ENCODE measurements around the gene ATP6V0A1. TPM values are rescaled to one million over a fixed set of nuclear protein-coding genes. Genes with fewer than 3 reads are reported as not detected.

Gene ATP6V0A1
- total RNA-seq, 5 donors from 2014 or later (not counting 1 experiment from before 2014, with no cell fraction given), result 11.1 to 18.0 (median 14.9) TPM

- WGBS (ENCODE audit: insufficient coverage), result 0% methylated on average over 1 of the region's 5 CpGs
- no peaks in the 10 kb centered on the region for H3K9me3 Mint-ChIP-seq
- peak overlapping the region; percentile 7 to 95 (median 65) for H3K4me3 Mint-ChIP-seq
- H3K27me3 Mint-ChIP-seq, result peaks cover 0 to 5% of the 10 kb centered on the region in 2 donors
- H3K27ac Mint-ChIP-seq, result peak overlapping the region; percentile 23 to 70
- DNase-seq (peak in 10 of 35 experiments; percentile 4 to 74 (median 10)), ATAC-seq (replicated peaks in 1 of 4) (peak in 3 of 4 experiments; percentile 33 to 49 (median 40))
- H3K36me3 Mint-ChIP-seq, result peaks cover 3% of the 10 kb centered on the region
- CTCF ChIA-PET, result interaction anchor here in 1 of 2 donors (0.8 kb wide), 1 partner anchor 15 kb away, joined by 5 read pairs; no protein-coding TSS in a partner anchor
- Histone ChIP-seq H3K36me3 (ENCODE audit: control insufficient read depth in 2 of 2, extremely low read depth in 1 of 2, insufficient read depth in 1 of 2, low read length in 1 of 2) (no peaks in the 10 kb centered on the region), H3K4me3 (ENCODE audit: control insufficient read depth in 1 of 2, extremely low read depth in 1 of 2, low read length in 1 of 2) (peak overlapping the region in 1 of 2 donors; percentile 0), H3K9me3 (no peaks in the 10 kb centered on the region), H3K27ac (ENCODE audit: low read length) (peak overlapping the region; percentile 17), H3K27me3 (replicated peaks in 1 of 2; ENCODE audit: control insufficient read depth in 2 of 2, extremely low read depth in 1 of 2, insufficient read depth in 2 of 2, low read length in 1 of 2) (peaks cover 0 to 2% of the 10 kb centered on the region in 2 experiments), H3K4me1 (ENCODE audit: control insufficient read depth in 1 of 2, extremely low read depth in 1 of 2, insufficient read depth in 2 of 2, low read length in 2 of 2) (peaks cover 25 to 39% of the 10 kb centered on the region in 2 experiments)
- H3K4me1 Mint-ChIP-seq, result peaks cover 41 to 57% (median 47%) of the 10 kb centered on the region in 3 donors
- POLR2A ChIA-PET, result no interaction called here
Measured at GRCh38 chr17:42456223-42457106, 2.2 kb upstream of the ATP6V0A1 start.

GRCh38 chr17:42457107-42457792 is 1.4 kb upstream of the ATP6V0A1 start:
- no peak overlapping the region for H3K4me3 ChIP-seq (ENCODE audit: control insufficient read depth in 1 of 2, extremely low read depth in 1 of 2, low read length in 1 of 2)
- H3K27ac ChIP-seq (ENCODE audit: low read length), result peak overlapping the region; percentile 17
- no peaks in the 10 kb centered on the region for H3K27me3 ChIP-seq (replicated peaks in 1 of 2; ENCODE audit: control insufficient read depth in 2 of 2, extremely low read depth in 1 of 2, insufficient read depth in 2 of 2, low read length in 1 of 2)
- H3K27me3 Mint-ChIP-seq, result peaks cover 0 to 5% of the 10 kb centered on the region in 2 donors
- peaks cover 41 to 57% (median 47%) of the 10 kb centered on the region in 3 donors for H3K4me1 Mint-ChIP-seq
- no peaks in the 10 kb centered on the region for H3K9me3 ChIP-seq
- no CpG with 5 or more reads among the region's 6 CpGs for WGBS (ENCODE audit: insufficient coverage)
- H3K4me3 Mint-ChIP-seq, result peak overlapping the region; percentile 61 to 95 (median 75)
- no peaks in the 10 kb centered on the region for H3K36me3 ChIP-seq (ENCODE audit: control insufficient read depth in 2 of 2, extremely low read depth in 1 of 2, insufficient read depth in 1 of 2, low read length in 1 of 2)
- no peak for ATAC-seq (replicated peaks in 1 of 4)
- ChIA-PET POLR2A (no interaction called here), CTCF (interaction anchor here (0.6 to 0.8 kb wide), 4 partner anchors 16 to 70 kb away, joined by 3 to 5 read pairs (median 3); no protein-coding TSS in a partner anchor)
- H3K27ac Mint-ChIP-seq, result peak overlapping the region; percentile 23 to 81
- H3K36me3 Mint-ChIP-seq, result peaks cover 3% of the 10 kb centered on the region
- no peaks in the 10 kb centered on the region for H3K9me3 Mint-ChIP-seq
- no peak for DNase-seq
- H3K4me1 ChIP-seq (ENCODE audit: control insufficient read depth in 1 of 2, extremely low read depth in 1 of 2, insufficient read depth in 2 of 2, low read length in 2 of 2), result peaks cover 25 to 39% of the 10 kb centered on the region in 2 experiments

GRCh38 chr17:42459256-42459800 is 650 bp downstream of the ATP6V0A1 start:
- Mint-ChIP-seq H3K27ac (peak overlapping the region; percentile 83 to 86), H3K36me3 (peaks cover 10% of the 10 kb centered on the region), H3K4me3 (peak overlapping the region; percentile 90 to 95 (median 91)), H3K9me3 (no peaks in the 10 kb centered on the region), H3K4me1 (peaks cover 41 to 50% (median 42%) of the 10 kb centered on the region in 3 donors), H3K27me3 (peaks cover 0 to 3% of the 10 kb centered on the region in 2 donors)
- ChIA-PET CTCF (interaction anchor here in 1 of 2 donors (1.0 kb wide), 1 partner anchor 71 kb away, joined by 3 read pairs; no protein-coding TSS in a partner anchor), POLR2A (no interaction called here)
- H3K27me3 ChIP-seq (replicated peaks in 1 of 2; ENCODE audit: control insufficient read depth in 2 of 2, extremely low read depth in 1 of 2, insufficient read depth in 2 of 2, low read length in 1 of 2), result no peaks in the 10 kb centered on the region
- DNase-seq (peak in 6 of 35 experiments; percentile 5 to 30 (median 12)), ATAC-seq (replicated peaks in 1 of 4) (peak in 2 of 4 experiments; percentile 15 to 17)
- no peaks in the 10 kb centered on the region for H3K36me3 ChIP-seq (ENCODE audit: control insufficient read depth in 2 of 2, extremely low read depth in 1 of 2, insufficient read depth in 1 of 2, low read length in 1 of 2)
- H3K4me1 ChIP-seq (ENCODE audit: control insufficient read depth in 1 of 2, extremely low read depth in 1 of 2, insufficient read depth in 2 of 2, low read length in 2 of 2), result peaks cover 25 to 39% of the 10 kb centered on the region in 2 experiments
- H3K9me3 ChIP-seq, result no peaks in the 10 kb centered on the region
- H3K27ac ChIP-seq (ENCODE audit: low read length), result peak overlapping the region; percentile 10
- H3K4me3 ChIP-seq (ENCODE audit: control insufficient read depth in 1 of 2, extremely low read depth in 1 of 2, low read length in 1 of 2), result peak overlapping the region; percentile 46 to 95
- WGBS (ENCODE audit: insufficient coverage), result 9% methylated on average over 8 of the region's 11 CpGs

DNA sequence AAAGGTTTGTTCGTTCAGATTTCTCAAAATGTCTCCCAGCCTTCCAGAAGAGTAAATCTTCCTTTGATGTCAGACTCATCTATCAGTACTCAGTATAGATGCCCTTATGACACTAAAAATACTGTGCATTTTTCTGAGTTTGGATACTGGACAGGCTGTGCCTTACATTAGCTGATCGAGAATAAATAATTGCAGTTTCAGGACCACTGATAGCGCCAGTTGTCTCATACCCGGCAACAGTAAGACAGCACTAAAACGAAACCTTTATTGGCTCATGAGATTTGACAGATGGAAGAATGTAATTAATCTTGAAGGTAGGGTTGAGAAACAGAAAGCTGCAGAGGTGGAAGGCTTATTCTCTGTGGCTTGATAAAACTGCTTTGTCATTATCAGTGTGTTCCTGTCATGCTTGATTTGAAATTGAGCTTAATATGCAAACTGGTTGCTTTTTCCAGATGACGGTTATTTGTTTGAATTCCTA is 1.2 kb downstream of the ATP6V0A1 start:
- ChIA-PET POLR2A (interaction anchor here in 1 of 2 donors (0.6 kb wide), 1 partner anchor 30 kb away, joined by 6 read pairs; no protein-coding TSS in a partner anchor), CTCF (interaction anchor here (0.6 to 1.0 kb wide), 3 partner anchors 33 to 1914 kb away, joined by 3 read pairs; no protein-coding TSS in a partner anchor)
- Histone ChIP-seq H3K27me3 (replicated peaks in 1 of 2; ENCODE audit: control insufficient read depth in 2 of 2, extremely low read depth in 1 of 2, insufficient read depth in 2 of 2, low read length in 1 of 2) (no peaks in the 10 kb centered on the region), H3K4me1 (ENCODE audit: control insufficient read depth in 1 of 2, extremely low read depth in 1 of 2, insufficient read depth in 2 of 2, low read length in 2 of 2) (peaks cover 25 to 39% of the 10 kb centered on the region in 2 experiments), H3K9me3 (no peaks in the 10 kb centered on the region), H3K36me3 (ENCODE audit: control insufficient read depth in 2 of 2, extremely low read depth in 1 of 2, insufficient read depth in 1 of 2, low read length in 1 of 2) (no peaks in the 10 kb centered on the region), H3K27ac (ENCODE audit: low read length) (no peak overlapping the region), H3K4me3 (ENCODE audit: control insufficient read depth in 1 of 2, extremely low read depth in 1 of 2, low read length in 1 of 2) (peak overlapping the region in 1 of 2 donors; percentile 46)
- peaks cover 41 to 50% (median 42%) of the 10 kb centered on the region in 3 donors for H3K4me1 Mint-ChIP-seq
- no peaks in the 10 kb centered on the region for H3K9me3 Mint-ChIP-seq
- DNase-seq (peak in 6 of 35 experiments; percentile 6 to 53 (median 16)), ATAC-seq (replicated peaks in 1 of 4) (peak in 3 of 4 experiments; percentile 28 to 41 (median 32))
- peak overlapping the region; percentile 90 to 95 (median 91) for H3K4me3 Mint-ChIP-seq
- 22% methylated on average over 4 of the region's 6 CpGs for WGBS (ENCODE audit: insufficient coverage)
- peaks cover 10% of the 10 kb centered on the region for H3K36me3 Mint-ChIP-seq
- H3K27ac Mint-ChIP-seq, result peak overlapping the region; percentile 22 to 29
- peaks cover 0 to 3% of the 10 kb centered on the region in 2 donors for H3K27me3 Mint-ChIP-seq

DNA sequence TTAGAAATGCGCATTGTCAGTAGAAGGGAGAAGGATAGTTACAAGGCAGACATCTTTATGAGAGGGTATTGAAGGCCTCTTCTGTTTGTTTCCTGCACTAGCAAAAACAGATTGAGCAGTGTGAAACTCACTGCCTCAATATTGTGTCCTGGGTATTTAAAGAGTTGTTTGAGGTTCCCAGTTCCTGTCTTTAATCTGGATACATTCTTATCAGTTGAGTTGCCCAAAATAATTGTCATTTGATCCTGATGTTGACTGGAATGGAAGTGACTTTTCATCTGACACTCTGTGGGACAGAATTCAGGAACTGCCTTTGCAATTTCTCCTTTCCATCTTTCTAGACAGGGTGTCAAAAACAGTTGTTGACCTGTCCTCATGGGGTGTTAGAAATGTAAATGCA is 1.7 kb downstream of the ATP6V0A1 start:
- ChIA-PET POLR2A (interaction anchor here in 1 of 2 donors (0.6 kb wide), 1 partner anchor 31 kb away, joined by 6 read pairs; no protein-coding TSS in a partner anchor), CTCF (interaction anchor here (0.6 to 1.0 kb wide), 3 partner anchors 34 to 1915 kb away, joined by 3 read pairs; no protein-coding TSS in a partner anchor)
- peaks cover 25 to 39% of the 10 kb centered on the region in 2 experiments for H3K4me1 ChIP-seq (ENCODE audit: control insufficient read depth in 1 of 2, extremely low read depth in 1 of 2, insufficient read depth in 2 of 2, low read length in 2 of 2)
- Mint-ChIP-seq H3K4me1 (peaks cover 41 to 48% (median 42%) of the 10 kb centered on the region in 3 donors), H3K9me3 (no peaks in the 10 kb centered on the region), H3K27ac (peak overlapping the region; percentile 22 to 29), H3K27me3 (peaks cover 0 to 3% of the 10 kb centered on the region in 2 donors), H3K36me3 (peaks cover 10% of the 10 kb centered on the region), H3K4me3 (peak overlapping the region; percentile 90 to 95 (median 91))
- no peak overlapping the region for H3K4me3 ChIP-seq (ENCODE audit: control insufficient read depth in 1 of 2, extremely low read depth in 1 of 2, low read length in 1 of 2)
- no peak for DNase-seq
- H3K27me3 ChIP-seq (replicated peaks in 1 of 2; ENCODE audit: control insufficient read depth in 2 of 2, extremely low read depth in 1 of 2, insufficient read depth in 2 of 2, low read length in 1 of 2), result peaks cover 0 to 3% of the 10 kb centered on the region in 2 experiments
- H3K36me3 ChIP-seq (ENCODE audit: control insufficient read depth in 2 of 2, extremely low read depth in 1 of 2, insufficient read depth in 1 of 2, low read length in 1 of 2), result no peaks in the 10 kb centered on the region
- no peak for ATAC-seq (replicated peaks in 1 of 4)
- H3K27ac ChIP-seq (ENCODE audit: low read length), result no peak overlapping the region
- H3K9me3 ChIP-seq, result no peaks in the 10 kb centered on the region
- 100% methylated on average over 1 of the region's 1 CpG for WGBS (ENCODE audit: insufficient coverage)

All from T-cell (primary cell).